WTC11 (cell line): Measurements from ENCODE around the gene GAS6. TPM values are rescaled to one million over a fixed set of nuclear protein-coding genes. Genes with fewer than 3 reads are reported as not detected.

Experiments used
- ATAC-seq: fragments of 200-7000 bp; cut with Tn5 transposase; 2 replicates; pipeline ENCODE4 v1.10.0; 2021; ENCODE audit warnings: mild to moderate bottlenecking, moderate library complexity
- CTCF ChIA-PET: fragments of 300-600 bp; sonication (Branson Sonifier 250); formaldehyde crosslinking; loops from one replicate; lab custom pipeline; 2021; ENCODE audit warnings: antibody characterized with exemption; lab: Charles Lee
- POLR2A ChIA-PET: fragments of 350-600 bp; sonication (Branson Sonifier 250); formaldehyde crosslinking; loops from one replicate; lab custom pipeline; 2021; ENCODE audit warnings: antibody characterized with exemption; lab: Charles Lee
- DNase-seq: peaks from one replicate; pipeline ENCODE4 v3.0.0; 2021; ENCODE audit warnings: low spot score
- H3K27ac Mint-ChIP-seq: 2 replicates; pipeline ENCODE4 v1.8.0; 2021; ENCODE audit warnings: mixed read lengths
- H3K27me3 Mint-ChIP-seq: 2 replicates; pipeline ENCODE4 v1.8.0; 2021; ENCODE audit warnings: low read depth, mild to moderate bottlenecking, moderate library complexity, mixed read lengths
- H3K36me3 Mint-ChIP-seq: 2 replicates; pipeline ENCODE4 v1.8.0; 2021; ENCODE audit warnings: mixed read lengths
- H3K4me1 Mint-ChIP-seq: 2 replicates; pipeline ENCODE4 v1.8.0; 2022; ENCODE audit warnings: mixed read lengths
- H3K4me3 Mint-ChIP-seq: 2 replicates; pipeline ENCODE4 v1.8.0; 2021; ENCODE audit warnings: mild to moderate bottlenecking, moderate library complexity, mixed read lengths
- H3K9me3 Mint-ChIP-seq: 2 replicates; pipeline ENCODE4 v1.8.0; 2021; ENCODE audit warnings: mixed read lengths
- ELF4 ChIP-seq: sonication (generic); formaldehyde crosslinking; IDR thresholded peaks from 2 replicates; pipeline ENCODE4 v1.8.1; 2022; ENCODE audit warnings: low read depth, mild to moderate bottlenecking, moderate library complexity, missing genetic modification reagents
- ETV6 ChIP-seq: sonication (generic); formaldehyde crosslinking; IDR thresholded peaks from 2 replicates; pipeline ENCODE4 v1.8.1; 2022; ENCODE audit warnings: mild to moderate bottlenecking, missing genetic modification reagents
- GRHL2 ChIP-seq: fragments of 250-450 bp; sonication (Bioruptor Pico); IDR thresholded peaks from 2 replicates; pipeline ENCODE4 v1.8.0; 2022; ENCODE audit warnings: mild to moderate bottlenecking, moderate library complexity; ENCODE audit not compliant: insufficient replicate concordance, severe bottlenecking
- MYBL2 ChIP-seq: sonication (generic); formaldehyde crosslinking; IDR thresholded peaks from 2 replicates; pipeline ENCODE4 v1.8.1; 2023; ENCODE audit warnings: mild to moderate bottlenecking, moderate library complexity, missing genetic modification reagents
- NR1H2 ChIP-seq: sonication (generic); formaldehyde crosslinking; IDR thresholded peaks from 2 replicates; pipeline ENCODE4 v1.9.0; 2021; ENCODE audit warnings: mild to moderate bottlenecking, moderate library complexity, missing genetic modification reagents
- RELA ChIP-seq: sonication (generic); formaldehyde crosslinking; IDR thresholded peaks from 2 replicates; pipeline ENCODE4 v1.8.1; 2022; ENCODE audit warnings: missing genetic modification reagents, mild to moderate bottlenecking, borderline replicate concordance
- SOX15 ChIP-seq: fragments of 250-450 bp; sonication (Bioruptor Pico); IDR thresholded peaks from 2 replicates; pipeline ENCODE4 v1.9.0; 2021; ENCODE audit warnings: mild to moderate bottlenecking
- ZNF121 ChIP-seq: sonication (generic); formaldehyde crosslinking; IDR thresholded peaks from 2 replicates; pipeline ENCODE4 v1.8.0; 2023; ENCODE audit warnings: missing genetic modification reagents
- ZNF232 ChIP-seq: sonication (generic); formaldehyde crosslinking; IDR thresholded peaks from 2 replicates; pipeline ENCODE4 v1.8.0; 2022; ENCODE audit warnings: mild to moderate bottlenecking, missing genetic modification reagents
- total RNA-seq: library from RNA; stranded (reverse); gene quantifications from 3 replicates; pipeline ENCODE4 v1.2.3, GENCODE V29; 2021
- TF ChIP-seq, protein P1 (sequence below): sonication (generic); formaldehyde crosslinking; IDR thresholded peaks from 2 replicates; pipeline ENCODE4 v1.8.1; 2023; ENCODE audit warnings: mild to moderate bottlenecking, missing genetic modification reagents, borderline replicate concordance
- TF ChIP-seq, protein P2 (sequence below): fragments of 250-450 bp; sonication (Bioruptor Pico); IDR thresholded peaks from 2 replicates; pipeline ENCODE4 v1.9.0; 2021; ENCODE audit warnings: mild to moderate bottlenecking
- TF ChIP-seq, protein P3 (sequence below): sonication (generic); formaldehyde crosslinking; IDR thresholded peaks from 2 replicates; pipeline ENCODE4 v1.8.1; 2022; ENCODE audit warnings: mild to moderate bottlenecking, missing genetic modification reagents, moderate library complexity, borderline replicate concordance
- TF ChIP-seq, protein P4 (sequence below): sonication (generic); formaldehyde crosslinking; IDR thresholded peaks from 2 replicates; pipeline ENCODE4 v1.8.0; 2022; ENCODE audit warnings: mild to moderate bottlenecking, missing genetic modification reagents
- TF ChIP-seq, protein P5 (sequence below): sonication (generic); formaldehyde crosslinking; IDR thresholded peaks from 2 replicates; pipeline ENCODE4 v1.8.0; 2022; ENCODE audit warnings: mild to moderate bottlenecking, missing genetic modification reagents
- TF ChIP-seq, protein P6 (sequence below): sonication (generic); formaldehyde crosslinking; IDR thresholded peaks from 2 replicates; pipeline ENCODE4 v1.8.1; 2023; ENCODE audit warnings: mild to moderate bottlenecking, moderate library complexity, missing genetic modification reagents
- TF ChIP-seq, protein P7 (sequence below): fragments of 250-450 bp; sonication (Bioruptor Pico); IDR thresholded peaks from 2 replicates; pipeline ENCODE4 v2.1.2; 2022; ENCODE audit warnings: mild to moderate bottlenecking, moderate library complexity
- TF ChIP-seq, protein P8 (sequence below): sonication (generic); formaldehyde crosslinking; IDR thresholded peaks from 2 replicates; pipeline ENCODE4 v1.8.1; 2022; ENCODE audit warnings: low read depth, missing genetic modification reagents, borderline replicate concordance

The GAS6 gene
- total RNA-seq, 1 experiment from 2014 or later: 29.4 TPM

DNA sequence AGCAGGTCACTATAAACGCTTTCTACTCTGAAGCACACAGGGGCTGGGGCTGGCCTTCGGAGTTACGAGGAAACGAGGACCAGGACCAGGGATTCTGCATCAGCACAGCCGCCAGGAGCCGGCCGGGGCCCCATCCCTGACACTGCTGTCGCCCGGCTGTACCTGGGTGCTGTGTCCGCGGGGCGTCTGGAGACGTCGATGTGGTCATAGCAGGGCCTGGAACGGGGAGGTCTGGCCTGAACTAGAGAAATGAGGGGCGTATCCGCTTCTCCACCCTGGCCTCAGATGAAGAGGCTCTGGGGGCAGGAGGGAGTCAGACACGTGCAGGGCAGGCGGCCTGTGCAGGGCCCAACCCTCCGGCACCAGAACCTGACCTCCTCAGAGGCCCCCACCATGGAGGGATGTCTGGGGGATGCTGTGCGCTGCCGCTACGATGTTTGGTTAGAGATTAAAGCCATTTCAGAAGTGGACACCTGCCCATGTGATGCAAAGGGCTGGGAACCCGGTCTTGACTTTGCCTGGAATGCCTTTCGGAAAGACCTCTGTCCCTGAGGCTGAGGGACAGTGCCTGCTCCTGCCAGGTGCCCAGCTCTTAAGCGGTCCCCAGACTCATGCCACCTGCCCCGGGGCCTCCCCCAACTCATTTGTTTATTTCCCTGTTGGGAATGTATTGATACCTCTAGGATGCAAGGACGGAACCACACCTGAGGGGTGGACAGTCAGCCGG is 21.4 kb downstream of the GAS6 start:
- Mint-ChIP-seq H3K4me3 (no peak overlapping the region), H3K4me1 (peaks cover 6% of the 10 kb centered on the region), H3K9me3 (no peaks in the 10 kb centered on the region), H3K36me3 (no peaks in the 10 kb centered on the region; the same call in 1 of the 2 replicates), H3K27me3 (no peaks in the 10 kb centered on the region), H3K27ac (no peak overlapping the region; the same call in 1 of the 2 replicates)
- POLR2A ChIA-PET: no interaction called here
- ATAC-seq (no peak), DNase-seq (no peak)
- CTCF ChIA-PET: no interaction called here
- TF ChIP-seq GRHL2 (CRISPR knock-in tag) (no peak), MYBL2 (no peak), NR1H2 (CRISPR knock-in tag) (no peak), ZNF121 (CRISPR knock-in tag) (no peak), ETV6 (CRISPR knock-in tag) (no peak), ELF4 (no peak), SOX15 (CRISPR knock-in tag) (no peak), RELA (CRISPR knock-in tag) (no peak), ZNF232 (no peak)
- TF ChIP-seq, protein P1, sequence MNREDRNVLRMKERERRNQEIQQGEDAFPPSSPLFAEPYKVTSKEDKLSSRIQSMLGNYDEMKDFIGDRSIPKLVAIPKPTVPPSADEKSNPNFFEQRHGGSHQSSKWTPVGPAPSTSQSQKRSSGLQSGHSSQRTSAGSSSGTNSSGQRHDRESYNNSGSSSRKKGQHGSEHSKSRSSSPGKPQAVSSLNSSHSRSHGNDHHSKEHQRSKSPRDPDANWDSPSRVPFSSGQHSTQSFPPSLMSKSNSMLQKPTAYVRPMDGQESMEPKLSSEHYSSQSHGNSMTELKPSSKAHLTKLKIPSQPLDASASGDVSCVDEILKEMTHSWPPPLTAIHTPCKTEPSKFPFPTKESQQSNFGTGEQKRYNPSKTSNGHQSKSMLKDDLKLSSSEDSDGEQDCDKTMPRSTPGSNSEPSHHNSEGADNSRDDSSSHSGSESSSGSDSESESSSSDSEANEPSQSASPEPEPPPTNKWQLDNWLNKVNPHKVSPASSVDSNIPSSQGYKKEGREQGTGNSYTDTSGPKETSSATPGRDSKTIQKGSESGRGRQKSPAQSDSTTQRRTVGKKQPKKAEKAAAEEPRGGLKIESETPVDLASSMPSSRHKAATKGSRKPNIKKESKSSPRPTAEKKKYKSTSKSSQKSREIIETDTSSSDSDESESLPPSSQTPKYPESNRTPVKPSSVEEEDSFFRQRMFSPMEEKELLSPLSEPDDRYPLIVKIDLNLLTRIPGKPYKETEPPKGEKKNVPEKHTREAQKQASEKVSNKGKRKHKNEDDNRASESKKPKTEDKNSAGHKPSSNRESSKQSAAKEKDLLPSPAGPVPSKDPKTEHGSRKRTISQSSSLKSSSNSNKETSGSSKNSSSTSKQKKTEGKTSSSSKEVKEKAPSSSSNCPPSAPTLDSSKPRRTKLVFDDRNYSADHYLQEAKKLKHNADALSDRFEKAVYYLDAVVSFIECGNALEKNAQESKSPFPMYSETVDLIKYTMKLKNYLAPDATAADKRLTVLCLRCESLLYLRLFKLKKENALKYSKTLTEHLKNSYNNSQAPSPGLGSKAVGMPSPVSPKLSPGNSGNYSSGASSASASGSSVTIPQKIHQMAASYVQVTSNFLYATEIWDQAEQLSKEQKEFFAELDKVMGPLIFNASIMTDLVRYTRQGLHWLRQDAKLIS (CRISPR knock-in tag): no peak
- TF ChIP-seq, protein P2, sequence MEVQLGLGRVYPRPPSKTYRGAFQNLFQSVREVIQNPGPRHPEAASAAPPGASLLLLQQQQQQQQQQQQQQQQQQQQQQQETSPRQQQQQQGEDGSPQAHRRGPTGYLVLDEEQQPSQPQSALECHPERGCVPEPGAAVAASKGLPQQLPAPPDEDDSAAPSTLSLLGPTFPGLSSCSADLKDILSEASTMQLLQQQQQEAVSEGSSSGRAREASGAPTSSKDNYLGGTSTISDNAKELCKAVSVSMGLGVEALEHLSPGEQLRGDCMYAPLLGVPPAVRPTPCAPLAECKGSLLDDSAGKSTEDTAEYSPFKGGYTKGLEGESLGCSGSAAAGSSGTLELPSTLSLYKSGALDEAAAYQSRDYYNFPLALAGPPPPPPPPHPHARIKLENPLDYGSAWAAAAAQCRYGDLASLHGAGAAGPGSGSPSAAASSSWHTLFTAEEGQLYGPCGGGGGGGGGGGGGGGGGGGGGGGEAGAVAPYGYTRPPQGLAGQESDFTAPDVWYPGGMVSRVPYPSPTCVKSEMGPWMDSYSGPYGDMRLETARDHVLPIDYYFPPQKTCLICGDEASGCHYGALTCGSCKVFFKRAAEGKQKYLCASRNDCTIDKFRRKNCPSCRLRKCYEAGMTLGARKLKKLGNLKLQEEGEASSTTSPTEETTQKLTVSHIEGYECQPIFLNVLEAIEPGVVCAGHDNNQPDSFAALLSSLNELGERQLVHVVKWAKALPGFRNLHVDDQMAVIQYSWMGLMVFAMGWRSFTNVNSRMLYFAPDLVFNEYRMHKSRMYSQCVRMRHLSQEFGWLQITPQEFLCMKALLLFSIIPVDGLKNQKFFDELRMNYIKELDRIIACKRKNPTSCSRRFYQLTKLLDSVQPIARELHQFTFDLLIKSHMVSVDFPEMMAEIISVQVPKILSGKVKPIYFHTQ: no peak
- TF ChIP-seq, protein P3, sequence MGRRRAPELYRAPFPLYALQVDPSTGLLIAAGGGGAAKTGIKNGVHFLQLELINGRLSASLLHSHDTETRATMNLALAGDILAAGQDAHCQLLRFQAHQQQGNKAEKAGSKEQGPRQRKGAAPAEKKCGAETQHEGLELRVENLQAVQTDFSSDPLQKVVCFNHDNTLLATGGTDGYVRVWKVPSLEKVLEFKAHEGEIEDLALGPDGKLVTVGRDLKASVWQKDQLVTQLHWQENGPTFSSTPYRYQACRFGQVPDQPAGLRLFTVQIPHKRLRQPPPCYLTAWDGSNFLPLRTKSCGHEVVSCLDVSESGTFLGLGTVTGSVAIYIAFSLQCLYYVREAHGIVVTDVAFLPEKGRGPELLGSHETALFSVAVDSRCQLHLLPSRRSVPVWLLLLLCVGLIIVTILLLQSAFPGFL: no peak
- TF ChIP-seq, protein P4, sequence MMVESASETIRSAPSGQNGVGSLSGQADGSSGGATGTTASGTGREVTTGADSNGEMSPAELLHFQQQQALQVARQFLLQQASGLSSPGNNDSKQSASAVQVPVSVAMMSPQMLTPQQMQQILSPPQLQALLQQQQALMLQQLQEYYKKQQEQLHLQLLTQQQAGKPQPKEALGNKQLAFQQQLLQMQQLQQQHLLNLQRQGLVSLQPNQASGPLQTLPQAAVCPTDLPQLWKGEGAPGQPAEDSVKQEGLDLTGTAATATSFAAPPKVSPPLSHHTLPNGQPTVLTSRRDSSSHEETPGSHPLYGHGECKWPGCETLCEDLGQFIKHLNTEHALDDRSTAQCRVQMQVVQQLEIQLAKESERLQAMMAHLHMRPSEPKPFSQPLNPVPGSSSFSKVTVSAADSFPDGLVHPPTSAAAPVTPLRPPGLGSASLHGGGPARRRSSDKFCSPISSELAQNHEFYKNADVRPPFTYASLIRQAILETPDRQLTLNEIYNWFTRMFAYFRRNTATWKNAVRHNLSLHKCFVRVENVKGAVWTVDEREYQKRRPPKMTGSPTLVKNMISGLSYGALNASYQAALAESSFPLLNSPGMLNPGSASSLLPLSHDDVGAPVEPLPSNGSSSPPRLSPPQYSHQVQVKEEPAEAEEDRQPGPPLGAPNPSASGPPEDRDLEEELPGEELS: no peak

DNA sequence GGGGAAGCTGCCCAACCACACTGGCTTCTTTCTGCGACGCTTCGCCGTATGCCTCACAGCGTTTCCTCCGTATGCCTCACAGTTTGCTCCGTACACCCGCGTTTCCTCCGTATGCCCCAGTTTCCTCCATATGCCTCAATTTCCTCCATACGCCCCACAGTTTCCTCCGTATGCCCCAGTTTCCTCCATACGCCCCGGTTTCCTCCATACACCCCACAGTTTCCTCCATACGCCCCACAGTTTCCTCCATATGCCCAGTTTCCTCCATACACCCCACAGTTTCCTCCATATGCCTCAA is 22.6 kb downstream of the GAS6 start:
- ATAC-seq (no peak), DNase-seq (no peak)
- no peaks in the 10 kb centered on the region for H3K27me3 Mint-ChIP-seq
- ChIA-PET POLR2A (no interaction called here), CTCF (interaction anchor here (1.5 kb wide), 2 partner anchors 39 to 63 kb away, joined by 3 read pairs; no protein-coding TSS in a partner anchor)
- no peaks in the 10 kb centered on the region for H3K9me3 Mint-ChIP-seq
- H3K36me3 Mint-ChIP-seq: no peaks in the 10 kb centered on the region; the same call in 1 of the 2 replicates
- H3K4me1 Mint-ChIP-seq: peaks cover 13% of the 10 kb centered on the region
- no peak overlapping the region; the same call in 1 of the 2 replicates for H3K27ac Mint-ChIP-seq
- H3K4me3 Mint-ChIP-seq: no peak overlapping the region
- TF ChIP-seq, protein P5, sequence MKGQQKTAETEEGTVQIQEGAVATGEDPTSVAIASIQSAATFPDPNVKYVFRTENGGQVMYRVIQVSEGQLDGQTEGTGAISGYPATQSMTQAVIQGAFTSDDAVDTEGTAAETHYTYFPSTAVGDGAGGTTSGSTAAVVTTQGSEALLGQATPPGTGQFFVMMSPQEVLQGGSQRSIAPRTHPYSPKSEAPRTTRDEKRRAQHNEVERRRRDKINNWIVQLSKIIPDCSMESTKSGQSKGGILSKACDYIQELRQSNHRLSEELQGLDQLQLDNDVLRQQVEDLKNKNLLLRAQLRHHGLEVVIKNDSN (CRISPR knock-in tag): no peak
- TF ChIP-seq, protein P6, sequence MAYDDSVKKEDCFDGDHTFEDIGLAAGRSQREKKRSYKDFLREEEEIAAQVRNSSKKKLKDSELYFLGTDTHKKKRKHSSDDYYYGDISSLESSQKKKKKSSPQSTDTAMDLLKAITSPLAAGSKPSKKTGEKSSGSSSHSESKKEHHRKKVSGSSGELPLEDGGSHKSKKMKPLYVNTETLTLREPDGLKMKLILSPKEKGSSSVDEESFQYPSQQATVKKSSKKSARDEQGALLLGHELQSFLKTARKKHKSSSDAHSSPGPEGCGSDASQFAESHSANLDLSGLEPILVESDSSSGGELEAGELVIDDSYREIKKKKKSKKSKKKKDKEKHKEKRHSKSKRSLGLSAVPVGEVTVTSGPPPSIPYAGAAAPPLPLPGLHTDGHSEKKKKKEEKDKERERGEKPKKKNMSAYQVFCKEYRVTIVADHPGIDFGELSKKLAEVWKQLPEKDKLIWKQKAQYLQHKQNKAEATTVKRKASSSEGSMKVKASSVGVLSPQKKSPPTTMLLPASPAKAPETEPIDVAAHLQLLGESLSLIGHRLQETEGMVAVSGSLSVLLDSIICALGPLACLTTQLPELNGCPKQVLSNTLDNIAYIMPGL (CRISPR knock-in tag): no peak
- TF ChIP-seq, protein P7, sequence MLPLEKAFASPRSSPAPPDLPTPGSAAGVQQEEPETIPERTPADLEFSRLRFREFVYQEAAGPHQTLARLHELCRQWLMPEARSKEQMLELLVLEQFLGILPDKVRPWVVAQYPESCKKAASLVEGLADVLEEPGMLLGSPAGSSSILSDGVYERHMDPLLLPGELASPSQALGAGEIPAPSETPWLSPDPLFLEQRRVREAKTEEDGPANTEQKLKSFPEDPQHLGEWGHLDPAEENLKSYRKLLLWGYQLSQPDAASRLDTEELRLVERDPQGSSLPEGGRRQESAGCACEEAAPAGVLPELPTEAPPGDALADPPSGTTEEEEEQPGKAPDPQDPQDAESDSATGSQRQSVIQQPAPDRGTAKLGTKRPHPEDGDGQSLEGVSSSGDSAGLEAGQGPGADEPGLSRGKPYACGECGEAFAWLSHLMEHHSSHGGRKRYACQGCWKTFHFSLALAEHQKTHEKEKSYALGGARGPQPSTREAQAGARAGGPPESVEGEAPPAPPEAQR (CRISPR knock-in tag): no peak
- TF ChIP-seq, protein P8, sequence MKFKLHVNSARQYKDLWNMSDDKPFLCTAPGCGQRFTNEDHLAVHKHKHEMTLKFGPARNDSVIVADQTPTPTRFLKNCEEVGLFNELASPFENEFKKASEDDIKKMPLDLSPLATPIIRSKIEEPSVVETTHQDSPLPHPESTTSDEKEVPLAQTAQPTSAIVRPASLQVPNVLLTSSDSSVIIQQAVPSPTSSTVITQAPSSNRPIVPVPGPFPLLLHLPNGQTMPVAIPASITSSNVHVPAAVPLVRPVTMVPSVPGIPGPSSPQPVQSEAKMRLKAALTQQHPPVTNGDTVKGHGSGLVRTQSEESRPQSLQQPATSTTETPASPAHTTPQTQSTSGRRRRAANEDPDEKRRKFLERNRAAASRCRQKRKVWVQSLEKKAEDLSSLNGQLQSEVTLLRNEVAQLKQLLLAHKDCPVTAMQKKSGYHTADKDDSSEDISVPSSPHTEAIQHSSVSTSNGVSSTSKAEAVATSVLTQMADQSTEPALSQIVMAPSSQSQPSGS: no peak
- TF ChIP-seq ZNF121 (CRISPR knock-in tag): no peak
